K562 (cell line): ENCODE measurements around the gene SLC20A1. TPM values are rescaled to one million over a fixed set of nuclear protein-coding genes. Genes with fewer than 3 reads are reported as not detected.

Source experiments
- CBX8 ChIP-seq: fragments of 200-600 bp; sonication (generic); IDR thresholded peaks from 2 replicates; pipeline ENCODE4 v1.6.1; 2012; ENCODE audit warnings: borderline replicate concordance, mixed run types, low read depth, mild to moderate bottlenecking, moderate library complexity, mixed read lengths, low read length, control low read depth, inconsistent platforms; ENCODE audit not compliant: poor library complexity, severe bottlenecking; ENCODE audit errors: extremely low read depth
- CTBP1 ChIP-seq: fragments of 450-650 bp; IDR thresholded peaks from 2 replicates; pipeline ENCODE4 v1.6.1; 2016; ENCODE audit warnings: borderline replicate concordance
- FOSL1 ChIP-seq: fragments of 200-800 bp; sonication (Bioruptor generic); conservative IDR thresholded peaks from 2 replicates; pipeline ENCODE4 v1.6.1; 2016; ENCODE audit warnings: missing genetic modification characterization, missing compliant biosample characterization
- MAFF ChIP-seq: IDR thresholded peaks from 2 replicates; pipeline ENCODE4 v1.6.1; 2012; ENCODE audit warnings: low read length, improper control_type of control experiment
- MAFG ChIP-seq: fragments of 450-650 bp; conservative IDR thresholded peaks from 2 replicates; pipeline ENCODE4 v1.6.1; 2016; ENCODE audit warnings: missing genetic modification characterization, missing compliant biosample characterization
- NCOA6 ChIP-seq: fragments of 450-650 bp; IDR thresholded peaks from 2 replicates; pipeline ENCODE4 v1.6.1; 2017; ENCODE audit warnings: mild to moderate bottlenecking
- RAD21 ChIP-seq, 2 experiments: fragments of 250-450 bp in 1 of 2; fragments of 450-650 bp in 1 of 2; sonication (Bioruptor Pico) in 1 of 2; formaldehyde crosslinking in 1 of 2; IDR thresholded peaks in 1 of 2; conservative IDR thresholded peaks in 1 of 2; 2 replicates each; pipeline versions ENCODE4 v1.4.0 to v1.8.0; 2020 to 2022; ENCODE audit warnings: mild to moderate bottlenecking in 2 of 2, moderate library complexity in 1 of 2
- SOX6 ChIP-seq: fragments of 450-650 bp; IDR thresholded peaks from 2 replicates; pipeline ENCODE4 v1.6.1; 2014; ENCODE audit warnings: mild to moderate bottlenecking
- TEAD2 ChIP-seq: fragments of 450-650 bp; IDR thresholded peaks from 2 replicates; pipeline ENCODE4 v1.6.1; 2016; ENCODE audit warnings: missing genetic modification characterization, control low read depth, missing compliant biosample characterization
- TRIM28 ChIP-seq: fragments of 450-650 bp; IDR thresholded peaks from 2 replicates; pipeline ENCODE4 v1.6.1; 2017
- WHSC1 ChIP-seq: IDR thresholded peaks from one replicate; pipeline ENCODE4 v1.6.1; 2012; ENCODE audit warnings: low read length, control low read depth, inconsistent platforms
- ZNF232 ChIP-seq: sonication (generic); formaldehyde crosslinking; IDR thresholded peaks from 2 replicates; pipeline ENCODE4 v1.8.0; 2022; ENCODE audit warnings: mild to moderate bottlenecking, missing genetic modification reagents
- ZNF274 ChIP-seq: IDR thresholded peaks from 2 replicates; pipeline ENCODE4 v1.6.1; 2011; ENCODE audit warnings: low read depth, mild to moderate bottlenecking, low read length, moderate library complexity, borderline replicate concordance
- polyA plus RNA-seq, 8 experiments: library from polyadenylated mRNA; depleted of rRNA in 4 of 8; stranded (reverse) in 5 of 8; unstranded in 3 of 8; fragments of >200 nt; fragmentation: Nextera tagmentation in 2 of 8; fragmentation: Illumina TruSeq in 1 of 8; extraction: Ambion mirVana in 2 of 8; extraction: Trizol in 1 of 8; gene quantifications; 2 replicates each; pipeline versions ENCODE4 v1.2.1 to v1.2.3, GENCODE V29; 2011 to 2014; ENCODE audit warnings: inconsistent platforms in 1 of 8, missing spikeins in 1 of 8
- total RNA-seq, 7 experiments: library from RNA; depleted of rRNA in 6 of 7; stranded (reverse); fragments of >200 nt in 6 of 7; fragmentation: Illumina TruSeq in 2 of 7; extraction: Trizol in 2 of 7; gene quantifications; 2 replicates each; pipeline versions ENCODE4 v1.2.1 to v1.2.3, GENCODE V29; 2011 to 2021; ENCODE audit warnings: low replicate concordance in 1 of 7
- TF ChIP-seq, protein P1 (sequence below): sonication (generic); formaldehyde crosslinking; IDR thresholded peaks from 2 replicates; pipeline ENCODE4 v1.8.0; 2022; ENCODE audit warnings: mild to moderate bottlenecking, missing genetic modification reagents
- TF ChIP-seq, protein P2 (sequence below), 2 experiments: fragments of 450-650 bp; IDR thresholded peaks; 2 replicates each; pipeline ENCODE4 v1.6.1; 2016; ENCODE audit warnings: mild to moderate bottlenecking in 2 of 2, borderline replicate concordance in 1 of 2, low read depth in 1 of 2, moderate library complexity in 1 of 2
- TF ChIP-seq, protein P3 (sequence below): sonication (generic); formaldehyde crosslinking; IDR thresholded peaks from 2 replicates; pipeline ENCODE4 v1.8.0; 2022; ENCODE audit warnings: missing genetic modification reagents, mild to moderate bottlenecking, moderate library complexity, borderline replicate concordance
- TF ChIP-seq, protein P4 (sequence below): sonication (generic); formaldehyde crosslinking; IDR thresholded peaks from 2 replicates; pipeline ENCODE4 v1.8.0; 2023; ENCODE audit warnings: mild to moderate bottlenecking, missing genetic modification reagents

Gene SLC20A1
- total and polyA plus RNA-seq, 9 of the 15 experiments (the other 6 are each of a cell fraction or from before 2014, with no cell fraction given), result 53.8 to 150 (median 74.7) TPM

DNA sequence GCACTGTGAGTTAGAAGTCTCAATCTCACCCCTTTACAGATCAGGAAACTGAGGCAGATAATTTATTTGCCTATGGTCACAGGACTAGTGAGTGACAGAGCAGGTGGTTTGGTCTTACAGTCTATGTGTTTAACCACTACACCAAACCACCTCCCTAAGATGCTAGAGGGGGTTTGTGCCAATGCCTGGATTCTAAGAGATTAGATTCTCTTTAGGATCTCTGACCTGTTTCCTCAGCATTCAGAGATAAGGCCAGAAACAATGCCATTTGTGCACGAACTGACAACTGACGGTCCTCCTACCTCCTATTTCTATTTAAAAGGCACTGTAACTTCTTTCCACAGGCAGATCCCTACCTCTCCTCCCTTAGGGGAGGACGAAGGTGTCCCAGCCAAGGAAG, 2.3 kb upstream of the SLC20A1 start (continued):
- TF ChIP-seq, protein P1, sequence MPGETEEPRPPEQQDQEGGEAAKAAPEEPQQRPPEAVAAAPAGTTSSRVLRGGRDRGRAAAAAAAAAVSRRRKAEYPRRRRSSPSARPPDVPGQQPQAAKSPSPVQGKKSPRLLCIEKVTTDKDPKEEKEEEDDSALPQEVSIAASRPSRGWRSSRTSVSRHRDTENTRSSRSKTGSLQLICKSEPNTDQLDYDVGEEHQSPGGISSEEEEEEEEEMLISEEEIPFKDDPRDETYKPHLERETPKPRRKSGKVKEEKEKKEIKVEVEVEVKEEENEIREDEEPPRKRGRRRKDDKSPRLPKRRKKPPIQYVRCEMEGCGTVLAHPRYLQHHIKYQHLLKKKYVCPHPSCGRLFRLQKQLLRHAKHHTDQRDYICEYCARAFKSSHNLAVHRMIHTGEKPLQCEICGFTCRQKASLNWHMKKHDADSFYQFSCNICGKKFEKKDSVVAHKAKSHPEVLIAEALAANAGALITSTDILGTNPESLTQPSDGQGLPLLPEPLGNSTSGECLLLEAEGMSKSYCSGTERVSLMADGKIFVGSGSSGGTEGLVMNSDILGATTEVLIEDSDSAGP, result no peak
- TF ChIP-seq, protein P2, sequence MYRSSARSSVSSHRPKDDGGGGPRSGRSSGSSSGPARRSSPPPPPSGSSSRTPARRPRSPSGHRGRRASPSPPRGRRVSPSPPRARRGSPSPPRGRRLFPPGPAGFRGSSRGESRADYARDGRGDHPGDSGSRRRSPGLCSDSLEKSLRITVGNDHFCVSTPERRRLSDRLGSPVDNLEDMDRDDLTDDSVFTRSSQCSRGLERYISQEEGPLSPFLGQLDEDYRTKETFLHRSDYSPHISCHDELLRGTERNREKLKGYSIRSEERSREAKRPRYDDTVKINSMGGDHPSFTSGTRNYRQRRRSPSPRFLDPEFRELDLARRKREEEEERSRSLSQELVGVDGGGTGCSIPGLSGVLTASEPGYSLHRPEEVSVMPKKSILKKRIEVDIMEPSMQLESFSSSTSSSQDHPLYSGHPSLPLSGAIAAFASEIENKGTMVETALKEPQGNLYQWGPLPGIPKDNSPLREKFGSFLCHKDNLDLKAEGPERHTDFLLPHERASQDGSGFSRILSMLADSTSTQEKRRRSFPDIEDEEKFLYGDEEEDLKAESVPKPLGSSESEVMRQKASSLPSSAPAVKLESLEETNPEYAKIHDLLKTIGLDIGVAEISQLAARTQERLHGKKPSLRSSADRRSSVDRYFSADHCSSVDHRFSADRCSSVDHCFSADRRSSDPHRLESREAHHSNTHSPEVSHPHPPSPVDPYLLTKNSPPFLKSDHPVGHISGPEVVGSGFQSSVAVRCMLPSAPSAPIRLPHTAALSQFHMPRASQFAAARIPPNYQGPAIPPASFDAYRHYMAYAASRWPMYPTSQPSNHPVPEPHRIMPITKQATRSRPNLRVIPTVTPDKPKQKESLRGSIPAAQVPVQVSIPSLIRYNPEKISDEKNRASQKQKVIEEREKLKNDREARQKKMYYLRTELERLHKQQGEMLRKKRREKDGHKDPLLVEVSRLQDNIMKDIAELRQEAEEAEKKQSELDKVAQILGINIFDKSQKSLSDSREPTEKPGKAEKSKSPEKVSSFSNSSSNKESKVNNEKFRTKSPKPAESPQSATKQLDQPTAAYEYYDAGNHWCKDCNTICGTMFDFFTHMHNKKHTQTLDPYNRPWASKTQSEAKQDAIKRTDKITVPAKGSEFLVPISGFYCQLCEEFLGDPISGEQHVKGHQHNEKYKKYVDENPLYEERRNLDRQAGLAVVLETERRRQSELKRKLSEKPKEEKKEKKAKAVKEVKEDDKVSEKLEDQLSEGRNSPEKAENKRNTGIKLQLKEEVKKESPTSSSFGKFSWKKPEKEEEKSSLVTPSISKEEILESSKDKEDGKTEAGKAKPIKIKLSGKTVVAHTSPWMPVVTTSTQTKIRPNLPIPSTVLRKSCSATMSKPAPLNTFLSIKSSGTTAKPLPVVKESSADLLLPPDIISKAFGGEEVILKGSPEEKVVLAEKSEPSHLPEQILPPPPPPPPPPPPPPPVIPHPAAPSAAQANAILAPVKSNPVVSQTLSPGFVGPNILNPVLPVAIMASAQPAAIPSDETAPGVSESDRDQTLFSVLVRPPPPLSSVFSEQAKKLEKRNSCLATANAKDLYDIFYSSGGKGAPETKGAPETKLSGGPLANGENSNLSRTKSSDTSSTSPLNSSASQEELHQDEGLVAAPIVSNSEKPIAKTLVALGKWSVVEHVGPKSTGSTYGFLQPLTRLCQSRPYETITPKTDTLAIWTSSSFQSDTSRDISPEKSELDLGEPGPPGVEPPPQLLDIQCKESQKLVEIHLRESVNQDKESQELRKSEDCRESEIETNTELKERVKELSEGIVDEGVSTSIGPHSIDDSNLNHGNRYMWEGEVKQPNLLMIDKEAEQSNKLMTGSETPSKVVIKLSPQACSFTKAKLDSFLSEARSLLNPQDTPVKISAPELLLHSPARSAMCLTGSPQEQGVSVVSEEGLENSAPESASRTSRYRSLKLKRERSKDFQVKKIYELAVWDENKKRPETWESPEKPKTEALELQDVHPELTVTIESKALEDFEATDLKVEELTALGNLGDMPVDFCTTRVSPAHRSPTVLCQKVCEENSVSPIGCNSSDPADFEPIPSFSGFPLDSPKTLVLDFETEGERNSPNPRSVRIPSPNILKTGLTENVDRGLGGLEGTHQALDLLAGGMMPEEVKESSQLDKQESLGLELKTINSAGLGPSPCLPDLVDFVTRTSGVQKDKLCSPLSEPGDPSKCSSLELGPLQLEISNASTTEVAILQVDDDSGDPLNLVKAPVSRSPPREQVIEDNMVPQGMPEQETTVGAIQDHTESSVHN (IDR thresholded peaks at IDR 0.05; ENCODE audit: borderline replicate concordance in 1 of 2, low read depth in 1 of 2), result no peak
- no peak for TF ChIP-seq WHSC1
- no peak for TF ChIP-seq MAFF
- TF ChIP-seq CBX8, result no peak
- TF ChIP-seq ZNF232, result no peak
- TF ChIP-seq, protein P3, sequence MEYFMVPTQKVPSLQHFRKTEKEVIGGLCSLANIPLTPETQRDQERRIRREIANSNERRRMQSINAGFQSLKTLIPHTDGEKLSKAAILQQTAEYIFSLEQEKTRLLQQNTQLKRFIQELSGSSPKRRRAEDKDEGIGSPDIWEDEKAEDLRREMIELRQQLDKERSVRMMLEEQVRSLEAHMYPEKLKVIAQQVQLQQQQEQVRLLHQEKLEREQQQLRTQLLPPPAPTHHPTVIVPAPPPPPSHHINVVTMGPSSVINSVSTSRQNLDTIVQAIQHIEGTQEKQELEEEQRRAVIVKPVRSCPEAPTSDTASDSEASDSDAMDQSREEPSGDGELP (CRISPR knock-in tag), result no peak
- no peak for TF ChIP-seq CTBP1
- peak; percentile 9; the same call in 1 of the 2 replicates for TF ChIP-seq FOSL1 (tag)
- no peak for TF ChIP-seq ZNF274
- no peak for TF ChIP-seq TRIM28
- peak; percentile 82 for TF ChIP-seq SOX6
- no peak for TF ChIP-seq NCOA6
- TF ChIP-seq, protein P4, sequence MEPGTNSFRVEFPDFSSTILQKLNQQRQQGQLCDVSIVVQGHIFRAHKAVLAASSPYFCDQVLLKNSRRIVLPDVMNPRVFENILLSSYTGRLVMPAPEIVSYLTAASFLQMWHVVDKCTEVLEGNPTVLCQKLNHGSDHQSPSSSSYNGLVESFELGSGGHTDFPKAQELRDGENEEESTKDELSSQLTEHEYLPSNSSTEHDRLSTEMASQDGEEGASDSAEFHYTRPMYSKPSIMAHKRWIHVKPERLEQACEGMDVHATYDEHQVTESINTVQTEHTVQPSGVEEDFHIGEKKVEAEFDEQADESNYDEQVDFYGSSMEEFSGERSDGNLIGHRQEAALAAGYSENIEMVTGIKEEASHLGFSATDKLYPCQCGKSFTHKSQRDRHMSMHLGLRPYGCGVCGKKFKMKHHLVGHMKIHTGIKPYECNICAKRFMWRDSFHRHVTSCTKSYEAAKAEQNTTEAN (CRISPR knock-in tag), result no peak
- no peak for TF ChIP-seq TEAD2 (tag)
- no peak for TF ChIP-seq MAFG (tag)
- TF ChIP-seq RAD21 (CRISPR knock-in tag; conservative IDR thresholded peaks at IDR 0.05 in 1 of 2, IDR thresholded peaks at IDR 0.05 in 1 of 2), result no peak
